IPS-11a (cell line): ENCODE data around the gene AP1S1.
"Not testable (repeated sequence)": the region's sequence is repeated elsewhere in the genome, so short reads cannot be mapped to it uniquely, and the experiment has no call there.

Experiments used
- H3K4me3 ChIP-seq: one replicate; pipeline ENCODE4 v1.5.1; 2013; ENCODE audit warnings: low read depth, low read length, control low read depth

AP1S1 gene

GRCh38 chr7:101153969-101154692, at the start of gene AP1S1:
AP1S1 (plus strand) TSS chr7:101154476; CDS start chr7:101154515, 39 bp downstream.
- peak within 1 kb of the TSS; percentile 51 for H3K4me3 ChIP-seq

DNA sequence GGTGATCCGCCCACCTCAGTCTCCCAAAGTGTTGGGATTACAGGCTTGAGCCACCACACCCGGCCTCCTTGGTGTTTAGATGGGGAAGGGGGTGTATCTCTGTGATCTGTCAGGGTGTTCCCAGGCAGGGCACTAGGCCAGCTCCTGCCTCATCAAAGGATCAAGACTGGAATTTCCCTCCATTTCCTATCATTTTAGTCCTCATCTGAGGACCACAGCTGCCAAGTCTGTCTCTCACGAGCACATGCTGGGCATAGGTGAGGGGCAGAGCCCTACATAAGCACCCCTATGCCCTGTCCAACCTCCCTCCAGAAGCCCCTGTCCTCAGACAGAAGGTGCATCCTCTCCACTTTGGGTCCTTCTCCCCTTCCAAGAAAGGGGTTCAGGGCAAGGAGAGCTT, 49.5 kb upstream of the AP1S1 start:
- H3K4me3 ChIP-seq, result no peak overlapping the region

GRCh38 chr7:101105248-101105647, 49.0 kb upstream of the AP1S1 start:
- H3K4me3 ChIP-seq, result not testable (repeated sequence)

GRCh38 chr7:101106386-101106785, 47.9 kb upstream of the AP1S1 start:
- H3K4me3 ChIP-seq, result no peak overlapping the region

DNA sequence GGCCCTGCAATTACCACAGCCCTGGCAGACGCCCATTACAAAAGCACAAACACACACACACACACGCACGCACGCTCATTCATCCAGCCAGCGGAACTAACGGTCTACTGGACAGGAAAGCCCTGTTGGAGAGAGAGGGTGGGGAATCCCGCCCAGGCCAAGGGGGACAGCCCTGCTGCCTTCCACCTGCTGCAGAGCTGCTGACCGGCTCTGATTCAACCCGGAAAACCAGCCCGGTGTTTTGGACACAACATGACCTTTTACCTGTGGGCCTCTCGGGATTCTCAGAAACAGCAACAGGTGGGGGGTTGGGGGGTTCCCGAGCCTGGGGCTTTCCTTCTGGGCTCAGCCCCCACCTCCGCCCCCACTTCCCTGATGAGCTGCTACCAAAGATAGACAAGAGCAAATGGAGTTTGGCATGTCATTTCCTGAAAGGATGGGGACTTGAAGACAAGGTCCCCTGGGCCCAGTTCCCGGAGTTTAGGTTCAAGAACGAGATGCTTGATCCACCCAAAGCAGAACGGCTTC, 45.9 kb upstream of the AP1S1 start:
- H3K4me3 ChIP-seq, result no peak overlapping the region

DNA sequence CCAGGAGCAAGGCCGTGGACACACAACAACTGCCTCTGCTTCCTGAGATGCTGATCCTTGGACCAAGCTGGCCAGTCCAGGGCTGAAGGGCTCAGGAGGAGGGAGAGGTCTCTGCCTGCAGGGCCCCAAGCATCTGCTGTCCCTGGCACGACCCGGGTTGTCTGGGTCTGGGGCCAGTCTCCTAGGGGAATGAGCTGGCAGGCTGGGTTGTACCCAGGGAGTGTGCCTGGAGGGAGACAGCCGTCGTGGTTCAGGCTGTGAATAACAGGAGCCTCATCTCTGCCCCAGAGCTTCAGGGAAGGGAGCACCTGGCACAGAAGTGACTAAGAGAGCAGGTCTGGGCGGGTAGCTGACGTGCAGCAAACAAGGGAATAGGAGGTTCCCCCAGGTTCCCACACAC, 45.3 kb upstream of the AP1S1 start:
- no peak overlapping the region for H3K4me3 ChIP-seq

- no peak overlapping the region for H3K4me3 ChIP-seq
Measured at GRCh38 chr7:101109368-101109767, 44.9 kb upstream of the AP1S1 start.

GRCh38 chr7:101111261-101111660, 43.0 kb upstream of the AP1S1 start:
- no peak overlapping the region for H3K4me3 ChIP-seq

- H3K4me3 ChIP-seq, result no peak overlapping the region
Measured at GRCh38 chr7:101112233-101112632, 42.0 kb upstream of the AP1S1 start.

GRCh38 chr7:101113140-101113539, 41.1 kb upstream of the AP1S1 start:
- not testable (repeated sequence) for H3K4me3 ChIP-seq

GRCh38 chr7:101113836-101114235, 40.4 kb upstream of the AP1S1 start:
- no peak overlapping the region for H3K4me3 ChIP-seq

- no peak overlapping the region for H3K4me3 ChIP-seq
Measured at GRCh38 chr7:101114492-101114891, 39.8 kb upstream of the AP1S1 start.

GRCh38 chr7:101115215-101115614, 39.1 kb upstream of the AP1S1 start:
- no peak overlapping the region for H3K4me3 ChIP-seq

DNA sequence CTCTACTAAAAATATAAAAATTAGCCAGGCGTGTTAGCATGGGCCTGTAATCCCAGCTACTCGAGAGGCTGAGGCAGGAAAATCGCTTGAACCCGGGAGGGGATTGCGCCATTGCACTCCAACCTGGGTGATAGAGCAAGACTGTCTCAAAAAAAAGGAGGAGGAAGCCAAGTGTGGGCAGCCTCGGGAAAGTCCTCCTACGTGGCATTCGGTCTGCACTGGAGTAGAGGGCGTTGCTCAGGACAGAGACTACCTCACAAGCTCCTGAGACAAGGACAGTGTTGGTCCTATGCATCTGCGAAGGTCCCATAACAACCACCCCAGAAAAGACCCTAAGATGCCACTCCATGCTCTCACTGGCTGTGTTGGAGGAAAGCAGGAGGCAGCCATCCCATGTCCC, 37.4 kb upstream of the AP1S1 start:
- H3K4me3 ChIP-seq, result no peak overlapping the region

GRCh38 chr7:101118856-101119255, 35.4 kb upstream of the AP1S1 start:
- H3K4me3 ChIP-seq, result no peak overlapping the region

GRCh38 chr7:101119876-101120275, 34.4 kb upstream of the AP1S1 start:
- H3K4me3 ChIP-seq, result no peak overlapping the region

DNA sequence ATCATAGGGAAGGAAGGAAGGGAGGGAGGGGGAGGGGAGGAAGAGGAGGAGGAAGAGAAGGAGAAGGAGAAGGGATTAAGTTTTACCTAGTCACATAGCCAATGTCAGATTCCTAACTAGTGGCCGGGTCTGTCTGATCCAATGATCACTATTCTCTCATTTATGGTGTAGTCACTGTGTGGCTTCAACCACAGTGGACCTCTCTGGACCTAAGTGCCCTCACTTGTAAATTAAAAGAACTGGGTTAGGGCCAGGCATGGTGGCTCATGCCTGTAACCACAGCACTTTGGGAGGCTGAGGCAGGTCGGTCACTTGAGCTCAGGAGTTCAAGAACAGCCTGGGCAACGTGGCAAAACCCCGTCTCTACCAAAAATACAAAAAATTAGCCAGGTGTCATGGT, 34.0 kb upstream of the AP1S1 start:
- H3K4me3 ChIP-seq, result no peak overlapping the region

DNA sequence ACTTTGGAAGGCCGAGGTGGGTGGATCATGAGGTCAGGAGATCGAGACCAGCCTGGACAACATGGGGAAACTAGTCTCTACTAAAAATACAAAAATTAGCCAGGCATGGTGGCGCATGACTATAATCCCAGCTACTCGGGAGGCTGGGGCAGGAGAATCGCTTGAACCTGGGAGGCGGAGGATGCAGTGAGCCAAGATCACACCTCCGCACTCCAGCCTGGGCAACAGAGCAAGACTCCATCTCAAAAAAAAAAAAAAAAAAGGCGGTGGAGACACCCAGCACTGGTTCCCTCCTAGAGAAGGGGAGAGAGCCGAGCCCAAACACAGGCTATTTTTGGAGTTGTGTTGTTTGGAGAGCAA, 32.7 kb upstream of the AP1S1 start:
- not testable (repeated sequence) for H3K4me3 ChIP-seq

- no peak overlapping the region for H3K4me3 ChIP-seq
Measured at GRCh38 chr7:101121991-101122932, 32.0 kb upstream of the AP1S1 start.

GRCh38 chr7:101122933-101123702, 31.2 kb upstream of the AP1S1 start:
- no peak overlapping the region for H3K4me3 ChIP-seq

GRCh38 chr7:101123703-101124068, 30.6 kb upstream of the AP1S1 start:
- no peak overlapping the region for H3K4me3 ChIP-seq
